ENCODE measurements around the gene HSF2BP.

The HSF2BP gene

GRCh38 chr21:43604505-43605204 is 54.6 kb downstream of the HSF2BP start:
- H3K4me3 ChIP-seq (replicated peaks; ENCODE audit: low read depth, low read length), result no peak overlapping the region
- no peaks in the 10 kb centered on the region for H3K36me3 ChIP-seq (ENCODE audit: control insufficient read depth, insufficient read depth, low read length)
- DNase-seq (ENCODE audit: extremely low read depth, insufficient read length), result no peak
- no peaks in the 10 kb centered on the region for H3K27me3 ChIP-seq (replicated peaks; ENCODE audit: control insufficient read depth, insufficient read depth, low read length)
- TF ChIP-seq CTCF (IDR thresholded peaks at IDR 0.05; ENCODE audit: insufficient read depth, low read length, poor library complexity, severe bottlenecking), result no peak

- Histone ChIP-seq H3K27me3 (replicated peaks; ENCODE audit: control insufficient read depth, insufficient read depth, low read length) (no peaks in the 10 kb centered on the region), H3K36me3 (ENCODE audit: control insufficient read depth, insufficient read depth, low read length) (no peaks in the 10 kb centered on the region), H3K4me3 (replicated peaks; ENCODE audit: low read depth, low read length) (no peak overlapping the region)
- TF ChIP-seq CTCF (IDR thresholded peaks at IDR 0.05; ENCODE audit: insufficient read depth, low read length, poor library complexity, severe bottlenecking), result no peak
- no peak for DNase-seq (ENCODE audit: extremely low read depth, insufficient read length)
These were observed 55.4 kb downstream of the HSF2BP start for GRCh38 chr21:43603641-43604504.

- Histone ChIP-seq H3K4me3 (replicated peaks; ENCODE audit: low read depth, low read length) (no peak overlapping the region), H3K27me3 (replicated peaks; ENCODE audit: control insufficient read depth, insufficient read depth, low read length) (no peaks in the 10 kb centered on the region), H3K36me3 (ENCODE audit: control insufficient read depth, insufficient read depth, low read length) (no peaks in the 10 kb centered on the region)
- no peak for DNase-seq (ENCODE audit: extremely low read depth, insufficient read length)
- TF ChIP-seq CTCF (IDR thresholded peaks at IDR 0.05; ENCODE audit: insufficient read depth, low read length, poor library complexity, severe bottlenecking), result no peak
These were observed 56.1 kb downstream of the HSF2BP start for GRCh38 chr21:43603233-43603626.

- no peak overlapping the region for H3K4me3 ChIP-seq (replicated peaks; ENCODE audit: low read depth, low read length)
- TF ChIP-seq CTCF (IDR thresholded peaks at IDR 0.05; ENCODE audit: insufficient read depth, low read length, poor library complexity, severe bottlenecking), result no peak
- no peaks in the 10 kb centered on the region for H3K27me3 ChIP-seq (replicated peaks; ENCODE audit: control insufficient read depth, insufficient read depth, low read length)
- DNase-seq (ENCODE audit: extremely low read depth, insufficient read length), result no peak
- no peaks in the 10 kb centered on the region for H3K36me3 ChIP-seq (ENCODE audit: control insufficient read depth, insufficient read depth, low read length)
These were observed 56.7 kb downstream of the HSF2BP start for GRCh38 chr21:43602266-43603232.

- H3K4me3 ChIP-seq (replicated peaks; ENCODE audit: low read depth, low read length), result no peak overlapping the region
- no peak for TF ChIP-seq CTCF (IDR thresholded peaks at IDR 0.05; ENCODE audit: insufficient read depth, low read length, poor library complexity, severe bottlenecking)
- no peaks in the 10 kb centered on the region for H3K27me3 ChIP-seq (replicated peaks; ENCODE audit: control insufficient read depth, insufficient read depth, low read length)
- H3K36me3 ChIP-seq (ENCODE audit: control insufficient read depth, insufficient read depth, low read length), result no peaks in the 10 kb centered on the region
- DNase-seq (ENCODE audit: extremely low read depth, insufficient read length), result no peak
These were observed 58.5 kb downstream of the HSF2BP start for GRCh38 chr21:43600642-43601402.

Measured in GM06990 (cell line).